Esophagus muscularis mucosa (tissue), 4 donors: ENCODE data around the gene GPR158. TPM values are rescaled to one million over a fixed set of nuclear protein-coding genes. Genes with fewer than 3 reads are reported as not detected.

Source experiments
- DNase-seq: peaks from one replicate; pipeline ENCODE4 v3.0.0-alpha.2; 2017; ENCODE audit errors: extremely low spot score
- H3K27ac ChIP-seq, 4 donors: fragments of 200-600 bp; sonication (generic); replicated peaks in 1 of 4; 1 replicate in 3 of 4; 2 replicates in 1 of 4; pipeline ENCODE4 v1.5.1; 2016 to 2019; ENCODE audit warnings: mild to moderate bottlenecking in 1 of 4
- H3K27me3 ChIP-seq, 4 donors: fragments of 200-600 bp; sonication (generic); one replicate each; pipeline versions ENCODE4 v1.5.1 to v1.6.0; 2016 to 2019
- H3K36me3 ChIP-seq, 4 donors: fragments of 200-600 bp; sonication (generic); one replicate each; pipeline ENCODE4 v1.5.1; 2016 to 2019
- H3K4me1 ChIP-seq, 4 donors: fragments of 200-600 bp; sonication (generic); one replicate each; pipeline ENCODE4 v1.5.1; 2016 to 2019
- H3K4me3 ChIP-seq, 4 donors: fragments of 200-600 bp; sonication (generic); 1 replicate in 2 of 4; 2 replicates in 2 of 4; pipeline ENCODE4 v1.5.1; 2016 to 2019; ENCODE audit warnings: mild to moderate bottlenecking in 4 of 4, moderate library complexity in 1 of 4
- H3K9me3 ChIP-seq, 4 donors: fragments of 200-600 bp; sonication (generic); 1 replicate in 3 of 4; 2 replicates in 1 of 4; pipeline ENCODE4 v1.5.1; 2016 to 2019
- CTCF ChIP-seq, 3 experiments: fragments of 200-600 bp in 2 of 3; fragments of 450-650 bp in 1 of 3; sonication (generic) in 2 of 3; IDR thresholded peaks; one replicate each; pipeline ENCODE4 v1.5.1; 2017 to 2019; ENCODE audit warnings: antibody characterized with exemption in 3 of 3, mild to moderate bottlenecking in 2 of 3, moderate library complexity in 1 of 3
- EP300 ChIP-seq: sonication (generic); formaldehyde crosslinking; IDR thresholded peaks from one replicate; pipeline ENCODE4 v1.6.1; 2017; ENCODE audit warnings: antibody characterized with exemption
- POLR2A ChIP-seq: fragments of 450-650 bp; IDR thresholded peaks from one replicate; pipeline ENCODE4 v1.6.1; 2017; ENCODE audit warnings: antibody characterized with exemption, moderate library complexity, mild to moderate bottlenecking, low read depth
- POLR2AphosphoS5 ChIP-seq, 2 donors: sonication (generic); formaldehyde crosslinking; IDR thresholded peaks; one replicate each; pipeline ENCODE4 v1.6.1; 2017; ENCODE audit warnings: antibody characterized with exemption in 2 of 2
- WGBS: methylation state at CpG from one replicate; pipeline ENCODE4 v1.1.5; 2018; 5-methylcytosine and 5-hydroxymethylcytosine counted together
- intact Hi-C: fragments of 100-400 bp; cut with DNase I; formaldehyde crosslinking; loops from one replicate; pipeline ENCODE4 v1.15.1; 2023
- total RNA-seq, 4 donors: library from RNA; depleted of rRNA; stranded (reverse); fragments of >200 nt; gene quantifications; one replicate each; pipeline versions ENCODE4 v1.1.0 to v1.2.1, GENCODE V29; 2016

GPR158 gene
- total RNA-seq, 4 donors from 2014 or later: under 0.01 to 0.50 (median 0.13) TPM

- intact Hi-C loops: no loop called here
- no peak overlapping the region for H3K27ac ChIP-seq
- no peak for DNase-seq
- no peak for TF ChIP-seq EP300
- WGBS: 40% methylated on average over 4 of the region's 4 CpGs
- H3K4me3 ChIP-seq: no peak overlapping the region
- no peaks in the 10 kb centered on the region for H3K9me3 ChIP-seq
- H3K27me3 ChIP-seq: no peaks in the 10 kb centered on the region
- H3K36me3 ChIP-seq: no peaks in the 10 kb centered on the region
- no peaks in the 10 kb centered on the region for H3K4me1 ChIP-seq
Observed at GRCh38 chr10:25501912-25502311, 327.1 kb downstream of the GPR158 start.

- Histone ChIP-seq H3K36me3 (no peaks in the 10 kb centered on the region), H3K9me3 (no peaks in the 10 kb centered on the region), H3K4me1 (no peaks in the 10 kb centered on the region), H3K27ac (no peak overlapping the region), H3K4me3 (no peak overlapping the region), H3K27me3 (no peaks in the 10 kb centered on the region)
- WGBS: 33% methylated on average over 1 of the region's 1 CpG
- no peak for DNase-seq
- intact Hi-C loops: no loop called here
- no peak for TF ChIP-seq EP300
- no peak for TF ChIP-seq CTCF (IDR thresholded peaks at IDR 0.05)
- no peak for TF ChIP-seq POLR2AphosphoS5 (IDR thresholded peaks at IDR 0.05)
- no peak for TF ChIP-seq POLR2A
Observed at GRCh38 chr10:25502453-25502852, 327.7 kb downstream of the GPR158 start.

GRCh38 chr10:25504306-25504705 lies 329.5 kb downstream of the GPR158 start:
- 74% methylated on average over 3 of the region's 3 CpGs for WGBS
- H3K27me3 ChIP-seq: no peaks in the 10 kb centered on the region
- no peak overlapping the region for H3K4me3 ChIP-seq
- no peak overlapping the region for H3K27ac ChIP-seq
- no peak for DNase-seq
- H3K9me3 ChIP-seq: no peaks in the 10 kb centered on the region
- intact Hi-C loops: no loop called here
- no peaks in the 10 kb centered on the region for H3K36me3 ChIP-seq
- TF ChIP-seq CTCF (IDR thresholded peaks at IDR 0.05) (no peak), EP300 (no peak), POLR2AphosphoS5 (IDR thresholded peaks at IDR 0.05) (no peak), POLR2A (no peak)
- no peaks in the 10 kb centered on the region for H3K4me1 ChIP-seq

GRCh38 chr10:25504838-25505237 lies 330.0 kb downstream of the GPR158 start:
- Histone ChIP-seq H3K27ac (no peak overlapping the region), H3K36me3 (no peaks in the 10 kb centered on the region), H3K4me1 (no peaks in the 10 kb centered on the region), H3K9me3 (no peaks in the 10 kb centered on the region), H3K4me3 (no peak overlapping the region), H3K27me3 (no peaks in the 10 kb centered on the region)
- no peak for TF ChIP-seq POLR2AphosphoS5 (IDR thresholded peaks at IDR 0.05)
- no peak for TF ChIP-seq EP300
- TF ChIP-seq POLR2A: no peak
- no peak for TF ChIP-seq CTCF (IDR thresholded peaks at IDR 0.05)
- intact Hi-C loops: no loop called here
- DNase-seq: no peak
- WGBS: 81% methylated on average over 3 of the region's 3 CpGs

- H3K4me1 ChIP-seq: no peaks in the 10 kb centered on the region
- WGBS: 83% methylated on average over 3 of the region's 3 CpGs
- TF ChIP-seq EP300 (no peak), POLR2A (no peak), POLR2AphosphoS5 (IDR thresholded peaks at IDR 0.05) (no peak), CTCF (IDR thresholded peaks at IDR 0.05) (no peak)
- H3K9me3 ChIP-seq: no peaks in the 10 kb centered on the region
- intact Hi-C loops: no loop called here
- H3K36me3 ChIP-seq: no peaks in the 10 kb centered on the region
- no peaks in the 10 kb centered on the region for H3K27me3 ChIP-seq
- no peak overlapping the region for H3K4me3 ChIP-seq
- DNase-seq: no peak
- no peak overlapping the region for H3K27ac ChIP-seq
Observed at GRCh38 chr10:25505466-25505865, 330.7 kb downstream of the GPR158 start.
